ENCODE data around the gene PDGFRA. TPM values are rescaled to one million over a fixed set of nuclear protein-coding genes. Genes with fewer than 3 reads are reported as not detected.

PDGFRA gene
- total RNA-seq, 1 donor, result 208 TPM

- no peak for TF ChIP-seq CTCF (IDR thresholded peaks at IDR 0.05; ENCODE audit: insufficient read depth, low read depth, low read length)
- DNase-seq (ENCODE audit: low read depth), result no peak
- H3K4me3 ChIP-seq (ENCODE audit: low read depth, low read length), result no peak overlapping the region
Measured at GRCh38 chr4:54317690-54318089, 88.6 kb downstream of the PDGFRA start.

GRCh38 chr4:54318904-54319303 is 89.8 kb downstream of the PDGFRA start:
- peak; percentile 64 for DNase-seq (ENCODE audit: low read depth)

GRCh38 chr4:54320826-54321685 is 92.0 kb downstream of the PDGFRA start:
- no peak for DNase-seq (ENCODE audit: low read depth)
- no peak for TF ChIP-seq CTCF (IDR thresholded peaks at IDR 0.05; ENCODE audit: insufficient read depth, low read depth, low read length)
- no peak overlapping the region for H3K4me3 ChIP-seq (ENCODE audit: low read depth, low read length)

More at GRCh38 chr4:54318904-54319303, 89.8 kb downstream of the PDGFRA start:
- peak; percentile 99 for TF ChIP-seq CTCF (IDR thresholded peaks at IDR 0.05; ENCODE audit: insufficient read depth, low read depth, low read length)
- no peak overlapping the region for H3K4me3 ChIP-seq (ENCODE audit: low read depth, low read length)

- DNase-seq (ENCODE audit: low read depth), result peak; percentile 55
- no peak overlapping the region for H3K4me3 ChIP-seq (ENCODE audit: low read depth, low read length)
- TF ChIP-seq CTCF (IDR thresholded peaks at IDR 0.05; ENCODE audit: insufficient read depth, low read depth, low read length), result peak; percentile 81
Measured at GRCh38 chr4:54322818-54323417, 93.8 kb downstream of the PDGFRA start.

- H3K4me3 ChIP-seq (ENCODE audit: low read depth, low read length), result no peak overlapping the region
- no peak for TF ChIP-seq CTCF (IDR thresholded peaks at IDR 0.05; ENCODE audit: insufficient read depth, low read depth, low read length)
- no peak for DNase-seq (ENCODE audit: low read depth)
Measured at GRCh38 chr4:54330896-54331295, 101.8 kb downstream of the PDGFRA start.

- DNase-seq (ENCODE audit: low read depth), result no peak
- no peak for TF ChIP-seq CTCF (IDR thresholded peaks at IDR 0.05; ENCODE audit: insufficient read depth, low read depth, low read length)
Measured at GRCh38 chr4:54332542-54332941, 103.4 kb downstream of the PDGFRA start.

More at GRCh38 chr4:54332542-54332941, 103.4 kb downstream of the PDGFRA start:
- no peak overlapping the region for H3K4me3 ChIP-seq (ENCODE audit: low read depth, low read length)

Measured in fibroblast of villous mesenchyme (primary cell).